Stomach (tissue), 9 donors: Measurements from ENCODE around the gene SEPTIN11. TPM values are rescaled to one million over a fixed set of nuclear protein-coding genes. Genes with fewer than 3 reads are reported as not detected.

Experiments used
- DNase-seq, 2 donors: peaks; one replicate each; pipeline versions ENCODE4 v3.0.0 to v3.0.0-alpha.2; 2013 to 2019
- H3K27ac ChIP-seq, 5 donors: fragments of 200-600 bp in 4 of 5; sonication (generic) in 4 of 5; one replicate each; pipeline ENCODE4 v1.5.1; 2013 to 2019; ENCODE audit warnings: mild to moderate bottlenecking in 1 of 5, moderate library complexity in 1 of 5
- H3K27me3 ChIP-seq, 3 donors: fragments of 200-600 bp; sonication (generic); one replicate each; pipeline ENCODE4 v1.5.1; 2017 to 2019; ENCODE audit warnings: mixed run types in 1 of 3
- H3K36me3 ChIP-seq, 4 donors: fragments of 200-600 bp; sonication (generic); 1 replicate in 3 of 4; 2 replicates in 1 of 4; pipeline ENCODE4 v1.5.1; 2016 to 2019
- H3K4me1 ChIP-seq, 4 donors: fragments of 200-600 bp; sonication (generic); one replicate each; pipeline ENCODE4 v1.5.1; 2016 to 2019
- H3K4me3 ChIP-seq, 4 donors: fragments of 200-600 bp; sonication (generic) in 3 of 4; one replicate each; pipeline ENCODE4 v1.5.1; 2016 to 2019; ENCODE audit warnings: mild to moderate bottlenecking in 1 of 4
- H3K9me3 ChIP-seq, 4 donors: fragments of 200-600 bp; sonication (generic); one replicate each; pipeline ENCODE4 v1.5.1; 2016 to 2019
- EP300 ChIP-seq: sonication (generic); formaldehyde crosslinking; IDR thresholded peaks from one replicate; pipeline ENCODE4 v1.6.1; 2017; ENCODE audit warnings: antibody characterized with exemption
- POLR2A ChIP-seq, 4 donors: fragments of 450-650 bp; IDR thresholded peaks; one replicate each; pipeline ENCODE4 v1.6.1; 2016; ENCODE audit warnings: antibody characterized with exemption in 4 of 4, control low read depth in 2 of 4, mild to moderate bottlenecking in 1 of 4, moderate library complexity in 1 of 4
- POLR2AphosphoS5 ChIP-seq, 3 donors: sonication (generic); formaldehyde crosslinking; IDR thresholded peaks; one replicate each; pipeline ENCODE4 v1.6.1; 2016; ENCODE audit warnings: antibody characterized with exemption in 3 of 3
- WGBS, 5 donors: extraction: QIAGEN DNeasy Blood & Tissue Kit in 3 of 5; methylation state at CpG; one replicate each; pipeline versions ENCODE4 v1.1.5 to v1.1.7; 2013 to 2018; 5-methylcytosine and 5-hydroxymethylcytosine counted together
- intact Hi-C: fragments of 100-400 bp; cut with DNase I; formaldehyde crosslinking; loops from one replicate; pipeline ENCODE4 v1.15.1; 2023; ENCODE audit warnings: low total_unique reads
- polyA plus RNA-seq, 3 donors: library from polyadenylated mRNA; stranded (reverse); fragments of 200-250 nt; gene quantifications; one replicate each; pipeline ENCODE4 v1.2.3, GENCODE V29; 2013
- total RNA-seq, 5 donors: library from RNA; depleted of rRNA; stranded (reverse); fragments of >200 nt; gene quantifications; one replicate each; pipeline versions ENCODE4 v1.1.0 to v1.2.3, GENCODE V29; 2014 to 2016
- TF ChIP-seq, protein P1 (sequence below), 7 experiments: fragments of 450-650 bp in 4 of 7; fragments of 200-600 bp in 3 of 7; sonication (generic) in 3 of 7; IDR thresholded peaks; one replicate each; pipeline ENCODE4 v1.5.1; 2016 to 2019; ENCODE audit warnings: antibody characterized with exemption in 7 of 7, control low read depth in 2 of 7, mild to moderate bottlenecking in 1 of 7
- donor health status: healthy with polysubstance abuse.
- donor health status: Bipolar disorder and iron deficiency.
- donor health status: healthy.

The SEPTIN11 gene
- total and polyA plus RNA-seq, 8 donors, result 9.3 to 298 (median 57.4) TPM

DNA sequence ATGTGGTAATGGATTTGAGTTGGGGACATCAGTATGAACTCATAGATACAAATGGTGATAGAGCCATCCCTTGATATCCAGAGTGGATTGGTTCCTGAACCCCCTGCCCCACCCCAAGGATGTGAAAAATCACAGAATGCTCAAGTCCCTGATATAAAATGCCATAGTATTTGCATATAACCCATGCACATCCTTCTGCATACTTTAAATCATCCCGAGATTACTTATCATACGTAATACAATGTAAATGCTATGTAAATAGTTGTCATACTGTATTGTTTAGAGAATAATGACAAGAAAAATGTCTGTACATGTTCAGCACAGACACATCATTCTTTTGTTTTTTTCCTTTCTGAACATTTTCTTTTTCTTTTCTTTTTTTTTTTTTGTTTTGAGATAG, 18.9 kb upstream of the SEPTIN11 start:
- intact Hi-C loops, result no loop called here

GRCh38 chr4:76931087-76931486, 18.5 kb upstream of the SEPTIN11 start:
- Histone ChIP-seq H3K27ac (no peak overlapping the region), H3K36me3 (no peaks in the 10 kb centered on the region), H3K4me3 (no peak overlapping the region), H3K27me3 (no peaks in the 10 kb centered on the region), H3K9me3 (no peaks in the 10 kb centered on the region), H3K4me1 (no peaks in the 10 kb centered on the region)
- intact Hi-C loops, result no loop called here
- TF ChIP-seq EP300 (no peak), POLR2AphosphoS5 (IDR thresholded peaks at IDR 0.05) (no peak), POLR2A (IDR thresholded peaks at IDR 0.05) (no peak)
- TF ChIP-seq, protein P1, sequence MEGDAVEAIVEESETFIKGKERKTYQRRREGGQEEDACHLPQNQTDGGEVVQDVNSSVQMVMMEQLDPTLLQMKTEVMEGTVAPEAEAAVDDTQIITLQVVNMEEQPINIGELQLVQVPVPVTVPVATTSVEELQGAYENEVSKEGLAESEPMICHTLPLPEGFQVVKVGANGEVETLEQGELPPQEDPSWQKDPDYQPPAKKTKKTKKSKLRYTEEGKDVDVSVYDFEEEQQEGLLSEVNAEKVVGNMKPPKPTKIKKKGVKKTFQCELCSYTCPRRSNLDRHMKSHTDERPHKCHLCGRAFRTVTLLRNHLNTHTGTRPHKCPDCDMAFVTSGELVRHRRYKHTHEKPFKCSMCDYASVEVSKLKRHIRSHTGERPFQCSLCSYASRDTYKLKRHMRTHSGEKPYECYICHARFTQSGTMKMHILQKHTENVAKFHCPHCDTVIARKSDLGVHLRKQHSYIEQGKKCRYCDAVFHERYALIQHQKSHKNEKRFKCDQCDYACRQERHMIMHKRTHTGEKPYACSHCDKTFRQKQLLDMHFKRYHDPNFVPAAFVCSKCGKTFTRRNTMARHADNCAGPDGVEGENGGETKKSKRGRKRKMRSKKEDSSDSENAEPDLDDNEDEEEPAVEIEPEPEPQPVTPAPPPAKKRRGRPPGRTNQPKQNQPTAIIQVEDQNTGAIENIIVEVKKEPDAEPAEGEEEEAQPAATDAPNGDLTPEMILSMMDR (IDR thresholded peaks at IDR 0.05), result no peak
- no peak for DNase-seq

More for the DNA sequence above, 18.9 kb upstream of the SEPTIN11 start:
- Histone ChIP-seq H3K4me3 (no peak overlapping the region), H3K27ac (no peak overlapping the region), H3K4me1 (no peaks in the 10 kb centered on the region), H3K36me3 (no peaks in the 10 kb centered on the region), H3K9me3 (no peaks in the 10 kb centered on the region), H3K27me3 (no peaks in the 10 kb centered on the region)
- WGBS, 5 donors, result 66 to 77% (median 74%) methylated on average over 2 of the region's 2 CpGs
- no peak for TF ChIP-seq POLR2AphosphoS5 (IDR thresholded peaks at IDR 0.05)
- TF ChIP-seq, protein P1 (IDR thresholded peaks at IDR 0.05), result no peak
- TF ChIP-seq EP300, result no peak
- no peak for TF ChIP-seq POLR2A (IDR thresholded peaks at IDR 0.05)
- DNase-seq, result no peak

- H3K27me3 ChIP-seq, result no peaks in the 10 kb centered on the region
- TF ChIP-seq EP300, result no peak
- no peak for TF ChIP-seq POLR2A (IDR thresholded peaks at IDR 0.05)
- TF ChIP-seq POLR2AphosphoS5 (IDR thresholded peaks at IDR 0.05), result no peak
- TF ChIP-seq, protein P1 (IDR thresholded peaks at IDR 0.05), result no peak
- DNase-seq, result no peak
- intact Hi-C loops, result no loop called here
- no peaks in the 10 kb centered on the region for H3K36me3 ChIP-seq
- H3K4me1 ChIP-seq, result no peaks in the 10 kb centered on the region
- no peak overlapping the region for H3K27ac ChIP-seq
- 58 to 76% (median 70%) methylated on average over 7 of the region's 7 CpGs for WGBS, 5 donors
- H3K4me3 ChIP-seq, result no peak overlapping the region
- H3K9me3 ChIP-seq, result peaks cover 0 to 2% (median 0%) of the 10 kb centered on the region in 4 donors
Observed at GRCh38 chr4:76931576-76932276, 17.8 kb upstream of the SEPTIN11 start.

DNA sequence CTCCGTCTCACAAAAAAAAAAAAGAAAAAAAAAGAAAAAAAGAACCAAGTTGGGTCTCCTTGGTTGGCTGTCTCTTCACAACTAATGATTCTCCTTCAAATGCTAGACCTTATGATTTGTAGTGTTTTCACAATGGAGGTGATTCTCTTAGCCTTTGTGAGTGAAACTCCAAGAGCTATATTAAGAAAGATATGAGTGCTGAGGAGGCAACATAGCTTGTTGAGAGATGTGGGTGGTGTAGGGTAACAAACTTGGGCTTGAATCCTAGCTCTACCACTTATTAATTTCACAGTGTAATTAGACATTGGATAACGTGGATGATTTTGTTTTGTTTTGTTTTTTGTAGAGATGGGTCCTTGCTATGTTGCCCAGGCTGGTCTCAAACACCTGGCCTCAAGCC, 10.4 kb upstream of the SEPTIN11 start:
- no peak overlapping the region for H3K4me3 ChIP-seq
- 71 to 88% (median 77%) methylated on average over 2 of the region's 2 CpGs for WGBS, 5 donors
- intact Hi-C loops, result no loop called here
- peaks cover 0 to 4% (median 0%) of the 10 kb centered on the region in 4 donors for H3K9me3 ChIP-seq
- H3K27ac ChIP-seq, result no peak overlapping the region
- no peaks in the 10 kb centered on the region for H3K4me1 ChIP-seq
- H3K27me3 ChIP-seq, result no peaks in the 10 kb centered on the region
- no peak for DNase-seq
- peaks cover 0 to 4% (median 0%) of the 10 kb centered on the region in 4 donors for H3K36me3 ChIP-seq
- no peak for TF ChIP-seq EP300
- no peak for TF ChIP-seq POLR2AphosphoS5 (IDR thresholded peaks at IDR 0.05)
- TF ChIP-seq POLR2A (IDR thresholded peaks at IDR 0.05), result no peak
- TF ChIP-seq, protein P1 (IDR thresholded peaks at IDR 0.05), result no peak
